ENCODE results near the gene MTUS2.

Gene MTUS2

DNA sequence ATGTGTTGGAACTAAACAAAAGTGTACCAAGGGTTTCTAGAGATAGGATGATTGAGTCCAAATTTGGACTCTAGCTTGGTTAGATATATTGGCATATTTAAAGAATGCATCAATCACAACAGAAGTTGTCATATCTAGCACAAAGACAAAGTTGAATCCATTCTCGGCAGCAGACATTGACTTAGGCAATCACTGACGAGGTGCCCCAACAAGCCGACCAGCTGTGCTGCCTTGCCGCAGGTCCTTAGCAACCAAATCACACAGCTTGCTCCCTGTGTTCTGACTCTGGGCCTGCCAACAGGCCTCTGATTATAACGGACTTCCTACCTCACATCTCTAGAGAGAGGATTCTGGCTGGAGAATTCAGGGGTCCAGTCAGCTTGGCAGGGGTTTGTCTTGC is 208.7 kb downstream of the MTUS2 start:
- no peak for DNase-seq (ENCODE audit: low read depth)

DNA sequence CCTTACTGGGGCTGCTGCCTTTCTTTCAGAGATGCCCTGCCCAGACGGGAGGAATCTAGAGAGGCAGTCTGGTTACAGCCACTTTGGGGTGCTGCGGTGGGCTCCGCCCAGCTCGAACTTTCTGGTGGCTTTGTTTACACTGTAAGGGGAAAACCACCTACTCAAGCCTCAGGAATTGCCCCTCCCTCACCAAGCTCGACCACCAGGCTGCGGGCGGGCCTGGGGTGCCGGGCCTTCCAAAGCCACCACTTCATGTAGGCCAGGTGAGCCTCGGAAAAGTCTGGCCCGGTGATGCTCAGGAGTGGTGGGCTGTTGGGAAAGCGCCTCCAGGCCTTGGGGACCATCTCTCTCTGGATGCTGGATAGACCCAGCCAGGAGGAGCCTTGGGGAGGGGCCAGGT is 218.6 kb downstream of the MTUS2 start:
- DNase-seq (ENCODE audit: low read depth) = no peak

DNA sequence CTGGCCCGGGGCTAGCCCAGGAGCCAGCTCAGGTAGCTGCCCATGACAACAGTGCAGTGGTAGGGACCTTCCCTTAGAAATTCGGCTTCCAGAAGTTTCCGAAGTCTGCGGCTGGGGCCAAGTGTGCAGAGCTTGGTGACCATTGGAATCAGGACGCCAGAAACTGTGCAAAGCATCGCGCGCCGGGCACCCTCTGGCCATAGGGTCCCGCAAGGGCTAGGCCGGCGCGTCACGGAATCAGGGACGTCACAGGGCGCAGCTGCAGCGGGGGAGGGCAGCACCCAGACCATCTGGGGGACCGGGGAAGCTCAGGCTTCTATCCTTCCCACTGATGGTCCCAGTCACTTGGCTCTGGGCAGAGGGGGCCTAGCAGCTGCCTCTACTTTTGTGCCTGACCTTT is 219.1 kb downstream of the MTUS2 start:
- DNase-seq (ENCODE audit: low read depth) = no peak

- DNase-seq (ENCODE audit: low read depth) = no peak
Measured at GRCh38 chr13:29046588-29046987, 226.4 kb downstream of the MTUS2 start.

DNA sequence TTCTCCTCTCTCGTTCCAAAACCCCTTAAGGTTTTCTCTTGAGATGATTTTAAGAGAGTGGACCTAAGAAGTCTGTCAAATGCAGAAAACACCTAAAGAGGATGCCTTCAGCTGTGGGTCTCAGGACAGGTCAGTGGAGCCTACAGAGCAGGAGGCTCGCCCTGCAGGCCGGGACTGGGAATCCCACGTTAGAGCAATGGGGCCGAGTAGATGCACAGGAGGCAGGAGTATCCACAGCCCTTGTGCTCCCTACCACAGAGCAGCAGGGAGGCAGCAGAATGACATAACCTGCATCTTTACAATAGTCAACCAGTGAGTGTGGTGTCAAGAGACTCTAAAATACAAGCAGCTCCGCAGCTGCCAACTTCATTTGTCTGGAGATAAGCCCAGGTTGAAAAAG is 229.4 kb downstream of the MTUS2 start:
- DNase-seq (ENCODE audit: low read depth) = no peak

DNA sequence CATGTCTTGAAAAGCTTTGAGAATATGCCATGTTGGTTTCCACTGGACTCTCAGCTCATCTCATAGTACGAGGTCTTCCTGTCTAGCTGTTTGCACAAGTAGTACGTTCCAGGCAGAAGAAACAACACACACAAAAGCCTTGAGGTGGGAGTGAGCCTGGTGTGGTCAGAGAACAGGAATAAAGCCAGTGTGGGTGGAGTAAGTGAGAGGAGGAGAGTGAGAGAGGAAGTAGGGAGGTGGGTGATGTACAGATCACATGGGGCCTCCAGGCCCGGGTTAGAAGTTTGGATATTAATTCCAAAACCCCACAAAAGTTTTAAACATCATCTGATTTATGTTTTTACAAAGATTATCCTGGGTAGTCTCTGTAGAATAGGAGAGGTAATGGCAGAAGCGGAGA is 230.6 kb downstream of the MTUS2 start:
- DNase-seq (ENCODE audit: low read depth) = no peak

DNA sequence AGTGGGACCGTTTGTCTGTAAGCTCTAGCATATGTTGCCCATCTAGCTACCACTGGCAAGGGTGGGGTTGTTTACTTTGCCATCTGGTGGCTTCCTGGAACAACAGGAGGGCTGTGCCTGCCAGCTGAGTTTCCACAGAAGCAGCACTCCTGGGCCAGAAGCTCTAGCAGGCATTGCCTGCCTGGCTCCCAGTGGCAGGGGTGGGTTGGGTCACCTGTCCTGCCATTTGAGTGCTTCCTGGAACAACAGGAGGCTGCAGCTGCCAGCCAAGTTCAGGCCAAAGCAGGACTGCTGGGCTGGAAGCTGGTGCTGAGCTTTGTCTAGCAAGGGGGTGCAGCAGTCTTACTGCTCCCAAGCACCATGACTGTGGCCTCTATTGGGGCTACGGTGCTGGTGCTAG is 239.7 kb downstream of the MTUS2 start:
- no peak for DNase-seq (ENCODE audit: low read depth)

DNA sequence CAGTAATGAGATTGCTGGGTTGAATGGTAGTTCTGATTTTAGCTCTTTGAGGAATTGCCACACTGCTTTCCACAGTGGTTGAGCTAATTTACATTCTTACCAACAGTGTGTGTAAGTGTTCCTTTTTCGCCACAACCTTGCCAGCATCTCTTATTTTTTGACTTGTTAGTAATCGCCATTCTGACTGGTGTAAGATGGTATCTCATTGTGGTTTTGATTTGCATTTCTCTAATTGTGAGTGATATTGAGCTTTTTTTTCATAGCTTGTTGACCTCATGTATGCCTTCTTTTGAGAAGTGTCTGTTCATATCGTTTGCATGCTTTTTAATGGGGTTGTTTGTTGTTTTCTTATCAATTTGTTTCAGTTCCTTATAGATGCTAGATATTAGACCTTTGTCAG is 245.0 kb downstream of the MTUS2 start:
- no peak for DNase-seq (ENCODE audit: low read depth)

GRCh38 chr13:29067306-29067945 is 247.3 kb downstream of the MTUS2 start:
- no peak for DNase-seq (ENCODE audit: low read depth)

DNA sequence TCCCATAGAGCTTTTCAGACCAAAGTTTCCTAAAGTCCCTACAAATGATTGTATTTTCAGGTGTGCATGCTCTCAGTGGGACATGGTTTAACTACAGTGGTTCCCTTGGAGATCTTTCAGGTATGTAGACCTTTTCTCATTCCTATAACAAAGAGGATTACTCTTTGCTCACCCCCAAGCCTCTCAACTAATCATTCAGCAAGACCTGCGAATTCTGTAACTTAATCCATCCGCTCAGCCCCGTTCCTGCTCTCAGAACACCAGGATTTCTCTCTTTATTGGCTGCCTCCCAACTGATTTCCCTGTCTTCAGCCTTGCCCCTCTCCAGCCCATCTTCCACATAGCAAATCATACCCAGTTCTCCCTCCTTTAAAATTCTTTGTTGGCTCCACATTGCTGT is 253.6 kb downstream of the MTUS2 start:
- DNase-seq (ENCODE audit: low read depth) = no peak

DNA sequence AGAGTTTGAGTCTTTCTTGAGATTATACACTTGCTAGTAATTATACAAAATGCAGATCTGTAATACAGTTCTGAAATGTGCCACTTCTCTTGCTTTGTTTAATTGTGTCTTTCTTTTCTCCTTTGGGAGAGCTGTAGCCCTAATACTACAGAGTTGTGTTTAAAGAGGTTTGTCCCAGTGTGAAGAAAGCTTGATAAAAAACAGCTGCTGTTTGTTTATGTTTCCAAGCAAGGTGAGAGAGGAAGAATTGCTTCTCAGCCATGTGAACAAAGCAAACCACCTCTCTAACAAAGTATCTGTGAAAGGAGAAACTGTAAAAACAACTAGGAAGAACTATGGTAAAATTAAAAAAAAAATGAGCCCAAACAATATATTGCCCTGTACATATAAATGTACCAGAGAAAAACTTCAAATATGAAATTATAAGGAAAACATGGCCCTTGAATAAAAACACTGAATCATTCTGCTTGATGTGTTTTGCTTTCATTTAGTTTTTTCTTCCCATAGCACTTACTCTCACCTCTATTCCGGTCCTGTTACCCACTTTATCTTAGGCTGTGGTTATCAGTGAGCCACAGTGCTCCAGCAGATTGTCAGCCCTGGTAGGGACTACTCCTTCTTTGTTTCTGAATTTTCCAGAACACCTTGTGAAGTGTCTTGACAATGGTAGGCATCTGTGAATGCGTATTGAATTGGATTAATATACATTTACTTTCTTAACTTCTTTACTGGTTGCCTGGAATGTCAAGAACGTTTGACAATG is 257.1 kb downstream of the MTUS2 start:
- no peak for DNase-seq (ENCODE audit: low read depth)

- no peak for DNase-seq (ENCODE audit: low read depth)
Measured at GRCh38 chr13:29081036-29081435, 260.9 kb downstream of the MTUS2 start.

GRCh38 chr13:29081697-29082440 is 261.7 kb downstream of the MTUS2 start:
- DNase-seq (ENCODE audit: low read depth) = no peak

- DNase-seq (ENCODE audit: low read depth) = no peak
Measured at GRCh38 chr13:29099781-29100406, 279.8 kb downstream of the MTUS2 start.

DNA sequence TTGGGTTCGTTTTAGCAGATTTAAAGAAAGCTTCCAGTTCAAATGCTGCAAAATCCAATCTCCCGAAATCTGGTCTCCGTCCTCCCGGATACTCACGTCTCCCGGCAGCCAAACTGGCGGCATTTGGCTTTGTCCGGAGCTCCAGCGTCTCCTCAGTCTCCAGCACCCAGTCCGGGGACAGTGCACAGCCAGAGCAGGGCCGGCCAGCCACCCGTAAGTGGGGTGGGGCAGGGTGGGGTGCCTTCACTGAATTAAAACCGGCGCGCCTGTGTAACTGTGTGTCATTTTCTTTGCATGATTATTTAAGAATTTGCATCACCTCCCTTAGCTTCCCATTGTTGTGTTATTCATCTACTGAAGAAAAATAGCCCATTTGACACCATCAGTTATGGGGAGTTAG is 280.6 kb downstream of the MTUS2 start:
- DNase-seq (ENCODE audit: low read depth) = no peak

DNA sequence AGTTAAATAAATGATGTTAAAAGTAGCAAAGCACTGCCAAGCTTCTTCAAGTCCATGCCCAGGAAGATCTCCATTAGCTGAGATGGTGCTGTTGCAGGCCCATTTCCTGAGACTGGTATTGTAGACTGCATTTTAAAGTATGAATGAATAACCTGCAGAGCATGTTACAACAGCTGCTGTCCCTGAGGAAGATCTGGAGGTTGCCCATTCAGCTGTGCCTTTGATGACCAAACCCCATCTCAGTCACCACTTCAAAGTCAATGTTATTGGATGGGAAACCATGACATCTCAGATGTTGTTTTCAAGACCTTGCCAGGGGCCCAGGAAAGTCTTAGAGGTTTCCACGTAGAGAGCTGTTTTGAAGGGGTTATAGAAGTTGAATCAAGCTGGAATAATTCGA is 281.3 kb downstream of the MTUS2 start:
- DNase-seq (ENCODE audit: low read depth) = no peak

GRCh38 chr13:29101905-29102304 is 281.8 kb downstream of the MTUS2 start:
- DNase-seq (ENCODE audit: low read depth) = no peak

DNA sequence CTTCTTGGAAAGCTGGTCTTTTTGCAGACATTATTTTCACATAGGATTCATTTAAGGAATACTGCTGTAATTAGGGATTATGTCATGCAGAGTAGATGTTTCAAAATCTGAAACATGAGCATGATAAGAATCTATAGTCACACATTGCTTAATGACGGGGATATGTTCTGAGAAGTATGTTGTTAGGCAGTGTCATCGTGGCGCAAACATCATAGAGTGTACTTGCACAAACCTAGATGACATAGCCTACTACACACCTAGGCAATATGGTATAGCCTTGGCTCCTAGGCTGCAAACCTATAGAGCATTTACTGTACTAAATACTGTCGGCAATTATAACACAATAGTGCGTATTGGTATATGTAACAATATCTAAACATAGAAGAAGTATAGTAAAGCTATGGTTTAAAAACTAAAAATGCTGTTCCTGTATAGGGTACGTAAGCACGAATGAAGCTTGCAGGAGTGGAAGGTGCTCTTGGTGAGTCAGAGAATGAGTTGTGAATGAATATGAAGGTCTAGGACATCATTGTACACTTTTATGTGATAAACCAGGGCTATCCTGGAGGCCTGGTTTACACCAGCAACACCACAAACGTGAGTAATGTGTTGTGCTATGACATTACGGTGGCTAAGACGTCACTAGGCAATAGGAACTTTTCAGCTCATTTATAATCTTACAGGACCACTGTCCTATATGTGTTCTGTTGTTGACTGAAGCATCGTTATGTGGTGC is 283.1 kb downstream of the MTUS2 start:
- DNase-seq (ENCODE audit: low read depth) = no peak

- no peak for DNase-seq (ENCODE audit: low read depth)
Measured at GRCh38 chr13:29104461-29104860, 284.3 kb downstream of the MTUS2 start.

DNA sequence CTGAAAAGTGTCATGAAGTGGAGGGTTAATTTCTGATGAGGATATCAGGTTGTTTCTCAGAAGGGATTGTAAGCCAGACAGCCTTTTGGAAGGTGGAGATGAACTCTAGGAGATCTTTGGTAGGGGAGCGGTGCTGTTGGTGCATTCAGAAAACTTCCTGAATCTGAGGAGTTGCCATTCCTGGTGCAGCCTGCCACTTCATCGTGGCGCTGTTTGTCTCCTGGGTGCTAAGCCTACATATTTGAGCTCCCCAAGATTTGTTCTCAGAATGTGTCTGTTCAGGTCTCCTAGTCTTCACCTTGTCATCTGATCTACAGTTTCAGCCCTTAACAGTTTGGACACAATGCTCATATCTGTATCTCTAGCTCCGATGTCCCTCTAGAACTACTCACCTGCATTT is 285.6 kb downstream of the MTUS2 start:
- DNase-seq (ENCODE audit: low read depth) = no peak

DNA sequence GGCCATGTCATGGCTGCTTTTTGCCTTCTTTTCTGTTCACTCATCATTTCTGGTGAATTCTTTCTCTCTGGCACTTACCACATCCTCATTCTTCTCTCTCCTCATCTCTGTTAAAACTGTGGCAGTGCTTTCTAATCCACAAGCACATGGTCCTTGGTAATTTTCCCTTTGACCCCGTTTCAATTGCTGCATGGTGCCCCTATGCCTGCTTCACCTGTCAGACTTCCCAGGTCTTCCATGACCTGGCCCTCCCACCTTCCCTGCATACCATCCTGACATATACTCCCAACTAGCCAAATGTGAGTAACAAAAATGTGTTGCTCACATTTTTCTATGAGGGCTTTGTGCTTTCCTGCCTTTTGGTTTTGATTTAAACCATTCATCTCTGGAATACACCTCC is 286.5 kb downstream of the MTUS2 start:
- no peak for DNase-seq (ENCODE audit: low read depth)

Data from activated T-cell treated with anti-CD3 and anti-CD28 coated beads for 24 hours (primary cell).